ENCODE data around the gene SLC12A5. TPM values are rescaled to one million over a fixed set of nuclear protein-coding genes. Genes with fewer than 3 reads are reported as not detected.
A peak's percentile ranks its signal among the peaks of the same experiment; 100 is the strongest.

SLC12A5 gene
- total and polyA plus RNA-seq, 8 donors, result 0.35 to 21.5 (median 1.6) TPM

- 85 to 89% methylated on average over 3 of the region's 3 CpGs for WGBS, 2 donors
- H3K36me3 ChIP-seq, result no peaks in the 10 kb centered on the region
- peaks cover 24 to 55% (median 53%) of the 10 kb centered on the region in 3 donors for H3K4me1 ChIP-seq
- H3K27ac ChIP-seq, result no peak overlapping the region
- no peak for FAIRE-seq
- intact Hi-C loops (cut with DNase I), result loop anchor here in 1 of 3 donors (10.0 kb wide), 1 partner anchor 60 kb away; the partner anchor contains the start of gene SLC12A5
- no peaks in the 10 kb centered on the region for H3K9me3 ChIP-seq
- no peaks in the 10 kb centered on the region for H3K27me3 ChIP-seq
- DNase-seq, result no peak
- ATAC-seq, result no peak
- no peak for TF ChIP-seq CTCF (IDR thresholded peaks at IDR 0.05)
- H3K4me3 ChIP-seq, result no peak overlapping the region
Measured at GRCh38 chr20:46084805-46085178, 55.8 kb downstream of the SLC12A5 start.

- no peak for ATAC-seq
- Histone ChIP-seq H3K36me3 (no peaks in the 10 kb centered on the region), H3K27ac (no peak overlapping the region), H3K4me3 (no peak overlapping the region), H3K9me3 (no peaks in the 10 kb centered on the region), H3K27me3 (no peaks in the 10 kb centered on the region), H3K4me1 (peaks cover 24 to 58% (median 53%) of the 10 kb centered on the region in 3 donors)
- no peak for FAIRE-seq
- 39 to 50% methylated on average over 4 of the region's 4 CpGs for WGBS, 2 donors
- no peak for DNase-seq
- TF ChIP-seq CTCF (IDR thresholded peaks at IDR 0.05), result no peak
- intact Hi-C loops (cut with DNase I), result loop anchor here in 1 of 3 donors (10.0 kb wide), 1 partner anchor 61 kb away; the partner anchor contains the start of gene SLC12A5
Measured at GRCh38 chr20:46085179-46085851, 56.3 kb downstream of the SLC12A5 start.

GRCh38 chr20:46087161-46087560 lies 58.1 kb downstream of the SLC12A5 start:
- Histone ChIP-seq H3K27ac (no peak overlapping the region), H3K36me3 (no peaks in the 10 kb centered on the region), H3K4me3 (no peak overlapping the region), H3K9me3 (no peaks in the 10 kb centered on the region), H3K4me1 (peaks cover 24 to 61% (median 42%) of the 10 kb centered on the region in 3 donors), H3K27me3 (no peaks in the 10 kb centered on the region)
- 40 to 48% methylated on average over 8 of the region's 8 CpGs for WGBS, 2 donors
- DNase-seq, result no peak
- FAIRE-seq, result no peak
- TF ChIP-seq CTCF (IDR thresholded peaks at IDR 0.05), result peak in 2 of 4 donors; percentile 13 to 17
- intact Hi-C loops (cut with DNase I), result loop anchor here in 1 of 3 donors (10.0 kb wide), 1 partner anchor 62 kb away; the partner anchor contains the start of gene SLC12A5
- ATAC-seq, result no peak

- intact Hi-C loops (cut with DNase I), result loop anchor here in 1 of 3 donors (10.0 kb wide), 1 partner anchor 64 kb away; the partner anchor contains the start of gene SLC12A5
- TF ChIP-seq CTCF (IDR thresholded peaks at IDR 0.05), result no peak
- ATAC-seq, result peak in 1 of 4 donors; percentile 1
- no peaks in the 10 kb centered on the region for H3K27me3 ChIP-seq
- no peak for DNase-seq
- H3K27ac ChIP-seq, result peak overlapping the region; percentile 98 to 99 (median 98)
- peaks cover 24 to 53% (median 37%) of the 10 kb centered on the region in 3 donors for H3K4me1 ChIP-seq
- H3K36me3 ChIP-seq, result no peaks in the 10 kb centered on the region
- no peak for FAIRE-seq
- peak overlapping the region; percentile 71 to 90 (median 84) for H3K4me3 ChIP-seq
- no peaks in the 10 kb centered on the region for H3K9me3 ChIP-seq
- 1% methylated on average over 22 of the region's 22 CpGs for WGBS, 2 donors
Measured at GRCh38 chr20:46088409-46089166, 59.6 kb downstream of the SLC12A5 start.

All from pancreas (tissue), 10 donors.